Stimulated activated CD4-positive, alpha-beta T cell treated with anti-CD3 and anti-CD28 coated beads, TNF-alpha, amount 100 ng/mL, for 48 hours (primary cell): ENCODE measurements around the gene SLC12A2.

Source experiments
- DNase-seq, 3 donors: peaks; one replicate each; pipeline ENCODE4 v3.0.0-alpha.2; 2020; ENCODE audit warnings: low read depth in 3 of 3

Gene SLC12A2

GRCh38 chr5:128225245-128226030, 141.9 kb downstream of the SLC12A2 start:
- DNase-seq = no peak

- DNase-seq = no peak
These were observed 144.4 kb downstream of the SLC12A2 start for GRCh38 chr5:128228008-128228407.

GRCh38 chr5:128228521-128228920, 145.0 kb downstream of the SLC12A2 start:
- DNase-seq = no peak

- DNase-seq = no peak
These were observed 151.5 kb downstream of the SLC12A2 start for GRCh38 chr5:128234928-128235641.

GRCh38 chr5:128236334-128236733, 152.8 kb downstream of the SLC12A2 start:
- no peak for DNase-seq

- no peak for DNase-seq
These were observed 153.4 kb downstream of the SLC12A2 start for GRCh38 chr5:128237000-128237399.

GRCh38 chr5:128237546-128237945, 154.0 kb downstream of the SLC12A2 start:
- no peak for DNase-seq
